HG02943 (cell line): ENCODE measurements around the gene REV1.
"Not testable (repeated sequence)": the region's sequence is repeated elsewhere in the genome, so short reads cannot be mapped to it uniquely, and the experiment has no call there.

ENCODE experiments used
- ATAC-seq: cut with Tn5 transposase; IDR thresholded peaks from one replicate; pipeline ENCODE4 v1.9.1; 2021; ENCODE audit warnings: mild to moderate bottlenecking, low read depth, moderate library complexity; ENCODE audit not compliant: unreplicated experiment

REV1 gene

DNA sequence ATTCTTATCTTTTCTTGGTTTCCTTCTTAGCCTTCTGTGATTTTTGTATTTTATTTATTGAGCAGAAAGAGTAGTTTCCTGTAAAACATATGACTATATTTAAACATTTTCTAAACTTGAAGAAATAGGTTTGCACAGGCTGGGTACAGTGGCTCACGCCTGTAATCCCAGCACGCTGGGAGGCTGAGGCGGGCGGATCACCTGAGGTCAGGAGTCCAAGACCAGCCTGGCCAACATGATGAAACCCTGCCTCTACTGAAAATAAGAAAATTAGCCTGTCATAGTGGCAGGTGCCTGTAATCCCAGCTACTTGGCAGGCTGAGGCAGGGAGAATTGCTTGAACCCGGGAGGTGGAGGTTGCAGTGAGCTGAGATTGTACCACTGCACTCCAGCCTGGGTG, 121.0 kb downstream of the REV1 start:
- ATAC-seq: not testable (repeated sequence)

DNA sequence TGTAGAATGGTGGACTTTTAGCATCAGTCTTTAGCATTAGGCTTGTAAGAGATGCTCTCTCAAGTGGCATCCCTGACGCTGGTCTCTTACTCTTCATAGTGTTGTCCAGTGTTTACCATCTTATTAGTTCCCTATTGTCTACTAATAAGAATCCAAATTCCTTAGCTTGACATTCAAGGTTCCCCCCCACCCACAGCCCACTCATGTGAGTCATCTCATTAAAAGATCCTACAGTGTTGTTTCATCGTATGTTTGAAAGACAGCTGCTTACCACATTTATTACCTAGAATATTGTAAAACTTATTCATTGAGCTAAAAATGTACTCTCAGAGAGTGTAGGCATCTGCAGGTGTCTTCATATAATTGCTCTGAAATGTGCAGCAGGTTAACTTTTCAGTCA, 124.2 kb downstream of the REV1 start:
- no peak for ATAC-seq

GRCh38 chr2:99356853-99357252, 133.0 kb downstream of the REV1 start:
- no peak for ATAC-seq

DNA sequence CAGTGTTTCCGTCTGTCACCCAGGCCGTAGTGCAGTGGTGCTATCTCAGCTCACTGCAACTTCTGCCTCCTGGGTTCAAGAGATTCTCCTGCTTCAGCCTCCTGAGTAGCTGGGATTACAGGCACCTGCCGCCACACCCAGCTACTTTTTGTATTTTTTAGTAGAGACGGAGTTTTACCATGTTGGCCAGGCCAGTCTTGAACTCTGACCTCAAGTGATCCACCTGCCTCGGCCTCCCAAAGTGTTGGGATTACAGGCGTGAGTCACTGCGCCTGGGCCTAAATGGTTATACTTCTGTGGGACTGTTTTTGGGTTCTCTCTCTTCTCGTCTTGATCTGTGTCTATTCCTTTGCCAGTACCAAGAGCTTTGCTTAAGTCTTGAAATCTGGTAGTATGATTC, 135.0 kb downstream of the REV1 start:
- ATAC-seq: not testable (repeated sequence)

DNA sequence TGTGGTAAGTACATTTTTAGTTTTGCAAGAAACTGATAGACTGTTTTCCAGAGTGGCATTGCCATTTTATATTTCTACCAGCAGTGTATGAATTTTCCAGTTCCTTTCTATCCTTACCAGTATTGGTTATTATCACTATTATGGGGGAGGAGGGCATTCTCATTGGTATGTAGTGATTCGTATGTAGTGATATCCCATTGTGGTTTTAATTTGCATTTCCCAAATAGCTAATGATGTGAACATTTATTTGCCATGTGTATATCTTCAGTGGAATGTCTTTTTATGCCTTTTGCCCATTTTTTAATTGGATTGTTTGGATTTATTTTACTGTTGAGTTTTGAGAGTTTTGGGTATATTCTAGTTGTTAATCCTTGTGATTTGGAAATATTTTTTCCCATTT, 135.7 kb downstream of the REV1 start:
- ATAC-seq: no peak
